GM21423 (cell line): Measurements from ENCODE around the gene MSN.
"Not testable (repeated sequence)": the region's sequence is repeated elsewhere in the genome, so short reads cannot be mapped to it uniquely, and the experiment has no call there.

Source experiments
- ATAC-seq: cut with Tn5 transposase; IDR thresholded peaks from one replicate; pipeline ENCODE4 v1.9.1; 2021; ENCODE audit warnings: mild to moderate bottlenecking, moderate library complexity; ENCODE audit not compliant: unreplicated experiment

The MSN gene

GRCh38 chrX:65667503-65668376 lies at the start of gene MSN:
TSS of gene MSN (plus strand) at chrX:65667654. CDS start at chrX:65667842, 188 bp downstream.
- peak; percentile 78 for ATAC-seq

- ATAC-seq: not testable (repeated sequence)
These were observed 47.3 kb upstream of the MSN start for GRCh38 chrX:65620096-65620705.

- ATAC-seq: no peak
These were observed 36.7 kb upstream of the MSN start for GRCh38 chrX:65630771-65631170.

GRCh38 chrX:65633826-65634225 lies 33.6 kb upstream of the MSN start:
- no peak for ATAC-seq

- ATAC-seq: no peak
These were observed 32.7 kb upstream of the MSN start for GRCh38 chrX:65634732-65635131.

GRCh38 chrX:65635378-65635777 lies 32.1 kb upstream of the MSN start:
- ATAC-seq: no peak

GRCh38 chrX:65635822-65636221 lies 31.6 kb upstream of the MSN start:
- ATAC-seq: no peak

- not testable (repeated sequence) for ATAC-seq
These were observed 31.2 kb upstream of the MSN start for GRCh38 chrX:65636261-65636660.

GRCh38 chrX:65637335-65637734 lies 30.1 kb upstream of the MSN start:
- ATAC-seq: no peak

- no peak for ATAC-seq
These were observed 24.5 kb upstream of the MSN start for GRCh38 chrX:65642914-65643491.

GRCh38 chrX:65643531-65644052 lies 23.9 kb upstream of the MSN start:
- ATAC-seq: no peak

GRCh38 chrX:65644621-65645289 lies 22.7 kb upstream of the MSN start:
- ATAC-seq: no peak

GRCh38 chrX:65647801-65648200 lies 19.7 kb upstream of the MSN start:
- ATAC-seq: no peak

GRCh38 chrX:65652098-65652497 lies 15.4 kb upstream of the MSN start:
- no peak for ATAC-seq

- ATAC-seq: not testable (repeated sequence)
These were observed 10.4 kb upstream of the MSN start for GRCh38 chrX:65657009-65657441.

GRCh38 chrX:65657659-65658058 lies 9.8 kb upstream of the MSN start:
- ATAC-seq: no peak

- ATAC-seq: no peak
These were observed 9.2 kb upstream of the MSN start for GRCh38 chrX:65658229-65658628.

- ATAC-seq: peak; percentile 25
These were observed 324 bp upstream of the MSN start for GRCh38 chrX:65667157-65667502.

- ATAC-seq: peak; percentile 41
These were observed 1.2 kb downstream of the MSN start for GRCh38 chrX:65668377-65669310.

- no peak for ATAC-seq
These were observed 3.8 kb downstream of the MSN start for GRCh38 chrX:65671286-65671685.
